GM12878 (cell line): ENCODE measurements around the gene RTF1. TPM values are rescaled to one million over a fixed set of nuclear protein-coding genes. Genes with fewer than 3 reads are reported as not detected.

Source experiments
- ATAC-seq: fragments of 200-7000 bp; cut with Tn5 transposase; 3 replicates; pipeline ENCODE4 v1.9.1; 2020; ENCODE audit warnings: mild to moderate bottlenecking, moderate library complexity
- BruUV-seq: library from RNA; stranded (reverse); fragments of 400-500 nt; replicated peaks from 2 replicates; lab custom pipeline; 2021; lab: Mats Ljungman, UMichigan
- CTCF ChIA-PET: fragments of 300-600 bp; sonication (Branson Sonifier 250); formaldehyde crosslinking; extraction: SDS; loops from one replicate; lab custom pipeline; 2021; ENCODE audit warnings: inconsistent platforms; lab: Yijun Ruan, JAX
- POLR2A ChIA-PET: fragments of 350-600 bp; formaldehyde crosslinking; extraction: SDS; loops from one replicate; lab custom pipeline; 2021; ENCODE audit warnings: inconsistent platforms; lab: Charles Lee
- RAD21 ChIA-PET: fragments of 300-600 bp; sonication (Branson Sonifier 250); formaldehyde crosslinking; loops from one replicate; lab custom pipeline; 2023; ENCODE audit warnings: antibody characterized with exemption; ENCODE audit not compliant: unreplicated experiment; lab: Charles Lee
- SMC1A ChIA-PET: fragments of 300-600 bp; sonication (Branson Sonifier 250); formaldehyde crosslinking; loops from one replicate; lab custom pipeline; 2023; ENCODE audit not compliant: unreplicated experiment, uncharacterized antibody; lab: Charles Lee
- DNase-seq: peaks from one replicate; pipeline ENCODE4 v3.0.0-alpha.2; 2011; ENCODE audit warnings: low read depth, low spot score
- FAIRE-seq: peaks from 3 replicates; lab custom pipeline; 2011; peaks lifted over from hg19 to GRCh38; lab: Jason Lieb, UNC
- H2AFZ ChIP-seq: 2 replicates; pipeline ENCODE4 v1.6.0; 2011; ENCODE audit warnings: low read depth, low read length, control low read depth; ENCODE audit not compliant: control insufficient read depth
- H3K27ac ChIP-seq: 2 replicates; pipeline ENCODE4 v1.5.1; 2011; ENCODE audit warnings: control low read depth; ENCODE audit not compliant: control insufficient read depth, insufficient read depth
- H3K27me3 ChIP-seq, 2 experiments: replicated peaks in 1 of 2; 2 replicates each; pipeline versions ENCODE4 v1.6.0 to v1.6.1; 2011; ENCODE audit warnings: low read length in 1 of 2; ENCODE audit not compliant: control insufficient read depth in 2 of 2, insufficient read depth in 2 of 2
- H3K36me3 ChIP-seq, 2 experiments: 2 replicates each; pipeline ENCODE4 v1.5.1; 2011; ENCODE audit warnings: low read length in 1 of 2; ENCODE audit not compliant: control insufficient read depth in 2 of 2, insufficient read depth in 2 of 2
- H3K4me1 ChIP-seq: 2 replicates; pipeline ENCODE4 v1.6.1; 2011; ENCODE audit warnings: mild to moderate bottlenecking, low read length, moderate library complexity, mixed read lengths; ENCODE audit not compliant: control insufficient read depth, insufficient read depth
- H3K4me2 ChIP-seq: 2 replicates; pipeline ENCODE4 v1.6.0; 2011; ENCODE audit warnings: control low read depth; ENCODE audit not compliant: control insufficient read depth, insufficient read depth
- H3K4me3 ChIP-seq: fragments of 200-600 bp; sonication (generic); 2 replicates; pipeline ENCODE4 v1.5.1; 2016
- H3K79me2 ChIP-seq: 2 replicates; pipeline ENCODE4 v1.6.0; 2011; ENCODE audit warnings: low read length; ENCODE audit not compliant: control insufficient read depth, insufficient read depth
- H3K9ac ChIP-seq: 2 replicates; pipeline ENCODE4 v1.8.0; 2011; ENCODE audit warnings: low read length, control low read depth, mixed read lengths; ENCODE audit not compliant: control insufficient read depth, insufficient read depth
- H3K9me3 ChIP-seq: replicated peaks from 3 replicates; pipeline ENCODE4 v1.5.1; 2011; ENCODE audit warnings: mild to moderate bottlenecking, low read length; ENCODE audit not compliant: control insufficient read depth, insufficient read depth
- H4K20me1 ChIP-seq: 2 replicates; pipeline ENCODE4 v1.6.0; 2011; ENCODE audit not compliant: control insufficient read depth, insufficient read depth
- CHD2 ChIP-seq: IDR thresholded peaks from 2 replicates; pipeline ENCODE4 v1.6.1; 2011; ENCODE audit warnings: low read depth, low read length, improper control_type of control experiment, borderline replicate concordance
- CUX1 ChIP-seq: IDR thresholded peaks from 2 replicates; pipeline ENCODE4 v1.6.1; 2012; ENCODE audit warnings: improper control_type of control experiment, low read depth, low read length; ENCODE audit not compliant: insufficient replicate concordance
- E2F8 ChIP-seq: fragments of 450-650 bp; IDR thresholded peaks from 2 replicates; pipeline ENCODE4 v1.6.1; 2018; ENCODE audit warnings: mild to moderate bottlenecking, low read depth, moderate library complexity; ENCODE audit not compliant: partially characterized antibody
- EED ChIP-seq: sonication (generic); IDR thresholded peaks from 2 replicates; pipeline ENCODE4 v1.6.1; 2016; ENCODE audit warnings: antibody characterized with exemption, low read depth
- HCFC1 ChIP-seq: fragments of 150-350 bp; IDR thresholded peaks from 2 replicates; pipeline ENCODE4 v1.6.1; 2014; ENCODE audit warnings: low read length
- IKZF2 ChIP-seq, 2 experiments: fragments of 450-650 bp; IDR thresholded peaks; 2 replicates each; pipeline ENCODE4 v1.6.1; 2017; ENCODE audit warnings: mild to moderate bottlenecking in 2 of 2, moderate library complexity in 2 of 2
- IRF4 ChIP-seq: IDR thresholded peaks from 2 replicates; pipeline ENCODE4 v1.6.1; 2011; ENCODE audit warnings: low read depth, low read length
- LARP7 ChIP-seq: fragments of 450-650 bp; IDR thresholded peaks from 2 replicates; pipeline ENCODE4 v1.6.1; 2017; ENCODE audit warnings: mild to moderate bottlenecking
- PBX3 ChIP-seq: IDR thresholded peaks from 2 replicates; pipeline ENCODE4 v1.6.1; 2011; ENCODE audit warnings: mild to moderate bottlenecking, low read depth, low read length, moderate library complexity; ENCODE audit not compliant: insufficient replicate concordance
- TBL1XR1 ChIP-seq: IDR thresholded peaks from 2 replicates; pipeline ENCODE4 v1.6.1; 2012; ENCODE audit warnings: low read depth, low read length, improper control_type of control experiment
- ZBTB11 ChIP-seq: fragments of 450-650 bp; formaldehyde crosslinking; IDR thresholded peaks from 2 replicates; pipeline ENCODE4 v1.5.0; 2022; ENCODE audit warnings: mild to moderate bottlenecking, missing genetic modification characterization
- WGBS: methylation state at CpG from one replicate; pipeline ENCODE4 v1.1.6; 2016; ENCODE audit warnings: low lambda C conversion rate; ENCODE audit not compliant: insufficient replicate concordance, insufficient coverage; ENCODE audit errors: missing lambda C conversion rate; 5-methylcytosine and 5-hydroxymethylcytosine counted together
- in situ Hi-C: fragments of 300-500 bp; cut with MboI; formaldehyde crosslinking; loops from 9 replicates; pipeline ENCODE4 v1.14.3; 2018; ENCODE audit warnings: mixed read lengths
- intact Hi-C: fragments of 100-400 bp; cut with micrococcal nuclease; formaldehyde crosslinking; loops from one replicate; pipeline ENCODE4 v1.14.2; 2022; ENCODE audit not compliant: unreplicated experiment
- polyA plus RNA-seq, 11 experiments: library from polyadenylated mRNA; depleted of rRNA in 4 of 11; unstranded in 6 of 11; stranded (reverse) in 5 of 11; fragments of >200 nt; fragmentation: Nextera tagmentation in 4 of 11; fragmentation: Illumina TruSeq in 1 of 11; extraction: Ambion mirVana in 4 of 11; extraction: Trizol in 1 of 11; gene quantifications; 1 replicate in 1 of 11; 2 replicates in 10 of 11; pipeline versions ENCODE4 v1.2.1 to v1.2.3, GENCODE V29; 2011 to 2016; ENCODE audit warnings: inconsistent platforms in 2 of 11, missing spikeins in 2 of 11, low read depth in 1 of 11
- total RNA-seq, 4 experiments: library from RNA; depleted of rRNA in 3 of 4; stranded (reverse); fragments of >200 nt in 3 of 4; fragmentation: Illumina TruSeq in 1 of 4; extraction: Trizol in 1 of 4; gene quantifications; 2 replicates each; pipeline versions ENCODE4 v1.2.1 to v1.2.3, GENCODE V29; 2013 to 2021

RTF1 gene
- total and polyA plus RNA-seq, 10 of the 15 experiments (the other 5 are each of a cell fraction or from before 2014, with no cell fraction given): 7.2 to 67.9 (median 32.3) TPM

GRCh38 chr15:41476416-41477048 is 59.6 kb downstream of the RTF1 start:
- intact Hi-C loops: no loop called here
- no peak overlapping the region for H3K27ac ChIP-seq
- ChIA-PET POLR2A (no interaction called here), SMC1A (no interaction called here), RAD21 (no interaction called here), CTCF (interaction anchor here (1.2 kb wide), 1 partner anchor 10 kb away, joined by 3 read pairs; no protein-coding TSS in a partner anchor)
- H3K36me3 ChIP-seq: peaks cover 22 to 36% of the 10 kb centered on the region in 2 experiments
- FAIRE-seq (no peak), DNase-seq (no peak), ATAC-seq (no peak)
- no peaks in the 10 kb centered on the region for H3K27me3 ChIP-seq
- no peaks in the 10 kb centered on the region for H3K79me2 ChIP-seq
- BruUV-seq: no TSS peak
- H3K4me1 ChIP-seq: no peaks in the 10 kb centered on the region; the same call in 1 of the 2 replicates
- no peak overlapping the region for H3K4me2 ChIP-seq
- H2AFZ ChIP-seq: no peak overlapping the region
- no peak overlapping the region for H3K4me3 ChIP-seq
- in situ Hi-C loops: no loop called here
- H4K20me1 ChIP-seq: no peaks in the 10 kb centered on the region
- no peaks in the 10 kb centered on the region for H3K9me3 ChIP-seq
- WGBS: 96% methylated on average over 5 of the region's 5 CpGs
- no peak overlapping the region for H3K9ac ChIP-seq
- TF ChIP-seq IKZF2 (IDR thresholded peaks at IDR 0.05): no peak
- no peak for TF ChIP-seq IRF4
- TF ChIP-seq PBX3: no peak
- no peak for TF ChIP-seq HCFC1
- no peak for TF ChIP-seq E2F8
- TF ChIP-seq CUX1: no peak
- no peak for TF ChIP-seq EED
- TF ChIP-seq TBL1XR1: no peak
- no peak for TF ChIP-seq ZBTB11 (CRISPR knock-in tag)
- no peak for TF ChIP-seq LARP7
- TF ChIP-seq CHD2: no peak
